Activated CD4-positive, alpha-beta T cell treated with anti-CD3 and anti-CD28 coated beads, Interleukin-2, amount 50 U/mL, for 1 hour (primary cell): ENCODE data around the gene GCSAML.

Experiments used
- DNase-seq: peaks from one replicate; pipeline ENCODE4 v3.0.0-alpha.2; 2020

The GCSAML gene

GRCh38 chr1:247574664-247575063, 25.7 kb downstream of the GCSAML start:
- no peak for DNase-seq

- DNase-seq, result no peak
These were observed 27.6 kb downstream of the GCSAML start for GRCh38 chr1:247576514-247576913.

- DNase-seq, result no peak
These were observed 30.1 kb downstream of the GCSAML start for GRCh38 chr1:247578946-247579460.

- DNase-seq, result no peak
These were observed 39.1 kb downstream of the GCSAML start, which contains the start of gene OR2G2 for GRCh38 chr1:247588060-247588459. Gene OR2G2 (plus strand): TSS chr1:247588360. CDS start chr1:247588360, 0 bp downstream.

- DNase-seq, result no peak
These were observed 56.4 kb downstream of the GCSAML start, which contains the start of gene OR2G3 for GRCh38 chr1:247605286-247605685. Gene OR2G3 (plus strand): TSS chr1:247605586. CDS start chr1:247605586, 0 bp downstream.

GRCh38 chr1:247613405-247613804, 64.5 kb downstream of the GCSAML start:
- DNase-seq, result no peak

- DNase-seq, result no peak
These were observed 65.7 kb downstream of the GCSAML start for GRCh38 chr1:247614625-247615024.
